ENCODE measurements around the gene TMEM218. TPM values are rescaled to one million over a fixed set of nuclear protein-coding genes. Genes with fewer than 3 reads are reported as not detected.

The TMEM218 gene
- total RNA-seq, 1 donor from 2014 or later: 33.2 TPM

DNA sequence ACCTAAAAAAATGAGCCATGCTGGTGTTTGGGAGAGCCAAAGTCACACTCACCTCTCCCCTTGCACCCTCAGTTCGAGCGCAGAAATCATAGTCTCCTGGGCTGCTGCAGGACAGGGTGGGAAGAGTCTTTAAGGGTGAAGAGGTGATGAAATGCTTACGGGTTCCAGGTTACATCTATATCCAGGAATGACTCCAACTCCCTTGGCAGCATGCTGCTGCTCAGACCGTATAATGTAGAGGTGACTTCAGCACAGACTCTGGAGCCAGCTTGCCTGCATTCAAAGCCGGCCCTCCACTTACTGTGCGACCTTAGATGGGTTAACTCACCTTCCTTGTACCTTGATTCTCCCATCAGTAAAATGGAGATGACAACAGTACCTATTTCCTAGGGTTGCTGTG, 35.9 kb upstream of the TMEM218 start:
- H3K36me3 Mint-ChIP-seq: no peaks in the 10 kb centered on the region
- no peak overlapping the region for H3K4me3 Mint-ChIP-seq
- no peak for DNase-seq (ENCODE audit: extremely low spot score, unreplicated experiment)
- no peak overlapping the region for H3K27ac Mint-ChIP-seq
- H3K27me3 Mint-ChIP-seq: peaks cover 37% of the 10 kb centered on the region
- H3K4me1 Mint-ChIP-seq (ENCODE audit: unreplicated experiment): peaks cover 9% of the 10 kb centered on the region
- TF ChIP-seq, protein P1, sequence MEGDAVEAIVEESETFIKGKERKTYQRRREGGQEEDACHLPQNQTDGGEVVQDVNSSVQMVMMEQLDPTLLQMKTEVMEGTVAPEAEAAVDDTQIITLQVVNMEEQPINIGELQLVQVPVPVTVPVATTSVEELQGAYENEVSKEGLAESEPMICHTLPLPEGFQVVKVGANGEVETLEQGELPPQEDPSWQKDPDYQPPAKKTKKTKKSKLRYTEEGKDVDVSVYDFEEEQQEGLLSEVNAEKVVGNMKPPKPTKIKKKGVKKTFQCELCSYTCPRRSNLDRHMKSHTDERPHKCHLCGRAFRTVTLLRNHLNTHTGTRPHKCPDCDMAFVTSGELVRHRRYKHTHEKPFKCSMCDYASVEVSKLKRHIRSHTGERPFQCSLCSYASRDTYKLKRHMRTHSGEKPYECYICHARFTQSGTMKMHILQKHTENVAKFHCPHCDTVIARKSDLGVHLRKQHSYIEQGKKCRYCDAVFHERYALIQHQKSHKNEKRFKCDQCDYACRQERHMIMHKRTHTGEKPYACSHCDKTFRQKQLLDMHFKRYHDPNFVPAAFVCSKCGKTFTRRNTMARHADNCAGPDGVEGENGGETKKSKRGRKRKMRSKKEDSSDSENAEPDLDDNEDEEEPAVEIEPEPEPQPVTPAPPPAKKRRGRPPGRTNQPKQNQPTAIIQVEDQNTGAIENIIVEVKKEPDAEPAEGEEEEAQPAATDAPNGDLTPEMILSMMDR (conservative IDR thresholded peaks at IDR 0.05): no peak
- no peaks in the 10 kb centered on the region for H3K9me3 Mint-ChIP-seq

DNA sequence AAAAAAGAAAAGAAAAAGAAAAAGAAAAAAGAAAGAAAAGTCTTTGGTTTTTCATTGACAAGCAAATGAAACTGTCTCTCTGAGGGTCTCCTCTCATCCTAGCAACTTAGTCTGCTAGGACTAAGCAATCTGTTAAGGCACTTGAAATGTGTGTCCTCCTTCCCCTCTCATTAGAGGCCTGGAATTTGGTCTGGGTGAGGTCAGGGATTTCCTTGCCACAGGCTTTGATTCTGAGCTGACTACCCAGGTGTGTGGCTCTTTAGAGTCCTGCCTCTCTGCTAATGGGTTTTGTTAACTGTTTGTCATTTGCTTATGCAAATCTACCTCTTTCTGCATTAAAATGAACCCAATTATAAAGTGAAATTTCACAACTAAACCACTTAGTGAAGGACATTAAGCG, 34.8 kb upstream of the TMEM218 start:
- Mint-ChIP-seq H3K36me3 (no peaks in the 10 kb centered on the region), H3K4me1 (ENCODE audit: unreplicated experiment) (peaks cover 18% of the 10 kb centered on the region), H3K4me3 (no peak overlapping the region), H3K9me3 (no peaks in the 10 kb centered on the region), H3K27me3 (peaks cover 43% of the 10 kb centered on the region), H3K27ac (no peak overlapping the region)
- TF ChIP-seq, protein P1 (conservative IDR thresholded peaks at IDR 0.05): no peak
- DNase-seq (ENCODE audit: extremely low spot score, unreplicated experiment): no peak

DNA sequence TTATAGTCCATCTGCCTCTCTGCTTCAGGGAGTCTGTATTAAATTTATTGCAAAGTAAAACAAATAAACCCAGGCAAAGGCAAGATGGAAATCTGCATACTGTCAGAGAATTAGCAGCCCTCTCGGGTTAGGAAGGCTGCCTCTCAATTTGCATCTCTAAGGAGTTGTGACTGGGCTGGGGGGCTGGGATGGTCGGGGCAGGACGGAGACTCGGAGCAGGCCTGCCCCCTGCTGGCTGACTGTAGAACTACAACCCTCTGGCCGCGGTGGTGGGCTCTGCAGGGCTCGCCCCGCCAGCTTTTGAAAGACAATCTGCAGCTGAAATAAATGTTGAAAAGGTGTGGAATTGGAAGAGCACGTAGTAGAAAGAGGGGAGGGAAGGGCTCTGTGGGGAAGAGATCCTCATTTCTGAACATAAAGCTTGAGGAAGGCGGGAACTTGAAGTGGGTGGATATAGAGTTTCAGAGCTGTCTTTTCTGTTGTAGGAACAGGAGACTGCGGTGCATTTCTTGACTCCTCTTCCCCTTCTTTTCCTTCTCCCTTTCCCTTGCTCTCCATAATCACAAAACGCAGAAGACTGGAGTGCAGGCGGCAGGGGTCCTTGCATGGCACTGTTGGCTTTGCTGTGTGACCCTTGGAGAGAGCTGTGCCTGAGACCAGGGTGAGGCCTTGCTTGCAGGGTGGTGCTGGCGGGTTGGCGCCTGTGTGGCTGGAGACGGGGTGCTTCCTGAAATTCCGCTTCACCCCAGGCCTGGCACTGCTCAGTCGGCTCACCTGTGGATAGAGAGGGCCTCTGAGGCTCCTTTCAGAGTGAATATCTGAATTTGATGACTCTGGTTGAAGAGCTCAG, 30.5 kb upstream of the TMEM218 start:
- H3K4me1 Mint-ChIP-seq (ENCODE audit: unreplicated experiment): peaks cover 52% of the 10 kb centered on the region
- no peaks in the 10 kb centered on the region for H3K36me3 Mint-ChIP-seq
- TF ChIP-seq, protein P1 (conservative IDR thresholded peaks at IDR 0.05): peak; percentile 98
- peaks cover 49% of the 10 kb centered on the region for H3K27me3 Mint-ChIP-seq
- no peak overlapping the region for H3K27ac Mint-ChIP-seq
- DNase-seq (ENCODE audit: extremely low spot score, unreplicated experiment): peak; percentile 80
- H3K4me3 Mint-ChIP-seq: no peak overlapping the region
- no peaks in the 10 kb centered on the region for H3K9me3 Mint-ChIP-seq

DNA sequence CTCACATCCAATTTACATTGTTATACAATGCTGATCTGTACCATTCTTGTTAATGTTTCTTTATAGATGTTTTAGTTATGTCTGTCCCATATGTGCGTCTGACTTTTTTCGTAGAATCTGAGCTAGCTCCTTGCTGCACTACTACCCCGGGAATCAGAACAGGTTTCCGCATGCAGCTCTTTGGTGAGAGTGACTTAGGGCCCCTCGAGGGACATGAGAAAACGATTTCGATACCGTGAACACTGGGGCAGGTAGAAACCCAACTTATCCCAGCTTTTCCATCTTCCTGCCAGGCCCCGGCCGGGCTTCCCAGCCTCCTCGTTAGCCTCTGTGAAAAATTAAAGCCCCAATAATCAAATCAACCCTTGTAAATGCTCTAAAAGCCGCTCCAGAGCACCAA, 29.8 kb upstream of the TMEM218 start:
- Mint-ChIP-seq H3K9me3 (no peaks in the 10 kb centered on the region), H3K4me1 (ENCODE audit: unreplicated experiment) (peaks cover 44% of the 10 kb centered on the region), H3K36me3 (no peaks in the 10 kb centered on the region), H3K27me3 (peaks cover 42% of the 10 kb centered on the region), H3K27ac (no peak overlapping the region), H3K4me3 (no peak overlapping the region)
- DNase-seq (ENCODE audit: extremely low spot score, unreplicated experiment): no peak
- TF ChIP-seq, protein P1 (conservative IDR thresholded peaks at IDR 0.05): no peak

DNA sequence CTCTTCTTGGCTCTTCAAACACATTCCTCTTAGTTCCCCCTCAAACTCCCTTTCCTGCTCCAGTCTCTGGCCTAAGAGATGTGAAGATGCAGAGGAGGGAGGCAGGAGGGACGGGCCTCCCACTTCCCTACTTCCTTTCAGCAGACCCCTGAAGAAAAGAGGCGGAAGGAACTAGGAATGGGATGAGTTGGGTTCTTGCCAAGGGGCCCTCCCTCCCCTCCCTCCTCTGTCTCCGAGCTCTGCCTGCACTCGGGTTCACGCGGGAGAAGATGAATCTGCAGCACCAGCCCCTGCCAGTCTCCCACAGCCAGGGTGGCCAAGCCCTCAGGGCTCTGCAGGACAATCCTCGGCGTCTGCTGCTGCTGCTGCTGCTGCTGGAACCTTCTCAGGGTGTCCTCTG, 28.8 kb upstream of the TMEM218 start:
- no peak for DNase-seq (ENCODE audit: extremely low spot score, unreplicated experiment)
- no peaks in the 10 kb centered on the region for H3K36me3 Mint-ChIP-seq
- peak overlapping the region; percentile 28 for H3K4me3 Mint-ChIP-seq
- peaks cover 44% of the 10 kb centered on the region for H3K4me1 Mint-ChIP-seq (ENCODE audit: unreplicated experiment)
- TF ChIP-seq, protein P1 (conservative IDR thresholded peaks at IDR 0.05): no peak
- H3K9me3 Mint-ChIP-seq: no peaks in the 10 kb centered on the region
- H3K27ac Mint-ChIP-seq: peak overlapping the region; percentile 52
- peaks cover 43% of the 10 kb centered on the region for H3K27me3 Mint-ChIP-seq
